HG03520 (cell line): Measurements from ENCODE around the gene EBI3.
"Not testable (repeated sequence)": the region's sequence is repeated elsewhere in the genome, so short reads cannot be mapped to it uniquely, and the experiment has no call there.

Experiments
- ATAC-seq: cut with Tn5 transposase; IDR thresholded peaks from one replicate; pipeline ENCODE4 v1.9.1; 2021; ENCODE audit warnings: mild to moderate bottlenecking, moderate library complexity; ENCODE audit not compliant: unreplicated experiment

Gene EBI3

GRCh38 chr19:4199699-4200293 is 29.5 kb upstream of the EBI3 start:
- ATAC-seq = no peak

- no peak for ATAC-seq
Measured at GRCh38 chr19:4200940-4201542, 28.3 kb upstream of the EBI3 start.

GRCh38 chr19:4201798-4202197 is 27.5 kb upstream of the EBI3 start:
- ATAC-seq = no peak

- ATAC-seq = no peak
Measured at GRCh38 chr19:4206818-4207484, 22.4 kb upstream of the EBI3 start.

- no peak for ATAC-seq
Measured at GRCh38 chr19:4208385-4209094, 20.8 kb upstream of the EBI3 start.

- ATAC-seq = no peak
Measured at GRCh38 chr19:4210166-4210731, 19.1 kb upstream of the EBI3 start.

GRCh38 chr19:4213116-4213515 is 16.2 kb upstream of the EBI3 start:
- no peak for ATAC-seq

GRCh38 chr19:4215807-4216206 is 13.5 kb upstream of the EBI3 start:
- ATAC-seq = no peak

GRCh38 chr19:4216846-4217245 is 12.5 kb upstream of the EBI3 start:
- ATAC-seq = no peak

- ATAC-seq = no peak
Measured at GRCh38 chr19:4217429-4218264, 11.7 kb upstream of the EBI3 start.

GRCh38 chr19:4218523-4218922 is 10.8 kb upstream of the EBI3 start:
- ATAC-seq = not testable (repeated sequence)

- ATAC-seq = no peak
Measured at GRCh38 chr19:4220188-4220587, 9.1 kb upstream of the EBI3 start.

- ATAC-seq = no peak
Measured at GRCh38 chr19:4224470-4224869, 4.9 kb upstream of the EBI3 start.

GRCh38 chr19:4225885-4226284 is 3.4 kb upstream of the EBI3 start:
- no peak for ATAC-seq

- ATAC-seq = no peak
Measured at GRCh38 chr19:4227771-4228170, 1.6 kb upstream of the EBI3 start.

GRCh38 chr19:4228765-4229178 is 551 bp upstream of the EBI3 start:
- no peak for ATAC-seq

- ATAC-seq = not testable (repeated sequence)
Measured at GRCh38 chr19:4230237-4230636, 914 bp downstream of the EBI3 start.

GRCh38 chr19:4231521-4231920 is 2.2 kb downstream of the EBI3 start:
- not testable (repeated sequence) for ATAC-seq

- not testable (repeated sequence) for ATAC-seq
Measured at GRCh38 chr19:4232139-4232538, 2.8 kb downstream of the EBI3 start.

GRCh38 chr19:4232614-4233281 is 3.4 kb downstream of the EBI3 start:
- no peak for ATAC-seq
